T-cell (primary cell): ENCODE data around the gene KDM4F. TPM values are rescaled to one million over a fixed set of nuclear protein-coding genes. Genes with fewer than 3 reads are reported as not detected.
A peak's percentile ranks its signal among the peaks of the same experiment; 100 is the strongest.

Source experiments
- ATAC-seq, 4 experiments: fragments of 200-7000 bp in 3 of 4; fragments of 150-1000 bp in 1 of 4; cut with Tn5 transposase; replicated peaks in 1 of 4; 1 replicate in 3 of 4; 2 replicates in 1 of 4; pipeline ENCODE4 v1.10.0; 2021; ENCODE audit warnings: moderate library complexity in 3 of 4, mild to moderate bottlenecking in 2 of 4, moderate number of reproducible peaks in 1 of 4
- CTCF ChIA-PET, 2 donors: fragments of 300-600 bp; sonication (Branson Sonifier 250); formaldehyde crosslinking; loops; one replicate each; lab custom pipeline; 2022; ENCODE audit warnings: antibody characterized with exemption in 2 of 2; lab: Charles Lee
- POLR2A ChIA-PET, 2 donors: fragments of 300-600 bp; sonication (Branson Sonifier 250); formaldehyde crosslinking; loops; one replicate each; lab custom pipeline; 2022; ENCODE audit warnings: antibody characterized with exemption in 2 of 2; lab: Charles Lee
- DNase-seq, 35 experiments: peaks; one replicate each; pipeline versions ENCODE4 v3.0.0 to v3.0.0-alpha.2; 2013 to 2023
- H3K27ac ChIP-seq: one replicate; pipeline ENCODE4 v1.5.1; 2013; ENCODE audit warnings: low read length
- H3K27me3 ChIP-seq, 2 experiments: replicated peaks in 1 of 2; 1 replicate in 1 of 2; 2 replicates in 1 of 2; pipeline versions ENCODE4 v1.6.1 to v1.7.0; 2013; ENCODE audit warnings: low read length in 1 of 2, mixed read lengths in 1 of 2; ENCODE audit not compliant: control insufficient read depth in 2 of 2, insufficient read depth in 2 of 2; ENCODE audit errors: extremely low read depth in 1 of 2
- H3K36me3 ChIP-seq, 2 donors: 1 replicate in 1 of 2; 2 replicates in 1 of 2; pipeline versions ENCODE4 v1.6.1 to v1.7.0; 2013; ENCODE audit warnings: low read length in 1 of 2; ENCODE audit not compliant: control insufficient read depth in 2 of 2, insufficient read depth in 1 of 2; ENCODE audit errors: extremely low read depth in 1 of 2
- H3K4me1 ChIP-seq, 2 experiments: 1 replicate in 1 of 2; 2 replicates in 1 of 2; pipeline versions ENCODE4 v1.6.1 to v1.7.0; 2013; ENCODE audit warnings: low read length in 2 of 2, mixed read lengths in 1 of 2; ENCODE audit not compliant: insufficient read depth in 2 of 2, control insufficient read depth in 1 of 2; ENCODE audit errors: extremely low read depth in 1 of 2
- H3K4me3 ChIP-seq, 2 donors: 1 replicate in 1 of 2; 2 replicates in 1 of 2; pipeline versions ENCODE4 v1.5.1 to v1.7.0; 2013; ENCODE audit warnings: mild to moderate bottlenecking in 2 of 2, low read length in 1 of 2, moderate library complexity in 1 of 2; ENCODE audit not compliant: control insufficient read depth in 1 of 2; ENCODE audit errors: extremely low read depth in 1 of 2
- H3K9me3 ChIP-seq: 2 replicates; pipeline ENCODE4 v1.7.0; 2013
- H3K27ac Mint-ChIP-seq, 2 donors: one replicate each; pipeline ENCODE4 v1.8.0; 2020 to 2021; ENCODE audit warnings: mild to moderate bottlenecking in 2 of 2, mixed read lengths in 2 of 2
- H3K27me3 Mint-ChIP-seq, 2 donors: one replicate each; pipeline ENCODE4 v1.8.0; 2021 to 2022; ENCODE audit warnings: mixed read lengths in 2 of 2
- H3K36me3 Mint-ChIP-seq: one replicate; pipeline ENCODE4 v1.8.0; 2021; ENCODE audit warnings: mixed read lengths
- H3K4me1 Mint-ChIP-seq, 3 donors: one replicate each; pipeline ENCODE4 v1.8.0; 2020 to 2022; ENCODE audit warnings: mixed read lengths in 3 of 3, mild to moderate bottlenecking in 1 of 3
- H3K4me3 Mint-ChIP-seq, 3 donors: one replicate each; pipeline ENCODE4 v1.8.0; 2020 to 2022; ENCODE audit warnings: mild to moderate bottlenecking in 3 of 3, mixed read lengths in 3 of 3, moderate library complexity in 3 of 3
- H3K9me3 Mint-ChIP-seq, 3 donors: one replicate each; pipeline ENCODE4 v1.8.0; 2020 to 2022; ENCODE audit warnings: mixed read lengths in 3 of 3
- WGBS: methylation state at CpG from one replicate; pipeline ENCODE4 v1.1.5; 2013; ENCODE audit warnings: missing lambda C conversion rate; ENCODE audit not compliant: insufficient coverage; 5-methylcytosine and 5-hydroxymethylcytosine counted together
- total RNA-seq, 35 experiments: library from RNA in 6 of 35; stranded (reverse) in 6 of 35; fragments of 120-200 nt in 1 of 35; gene quantifications; one replicate each; pipeline versions ENCODE4 v1.2.1 to v1.2.4 and lab custom pipeline; 2013 to 2026

Gene KDM4F
- total RNA-seq, 5 donors from 2014 or later (not counting 1 experiment from before 2014, with no cell fraction given): not detected

- Mint-ChIP-seq H3K27ac (no peak overlapping the region), H3K27me3 (peaks cover 44 to 47% of the 10 kb centered on the region in 2 donors), H3K4me1 (no peaks in the 10 kb centered on the region), H3K9me3 (no peaks in the 10 kb centered on the region), H3K36me3 (no peaks in the 10 kb centered on the region), H3K4me3 (no peak overlapping the region)
- Histone ChIP-seq H3K4me1 (no peaks in the 10 kb centered on the region), H3K4me3 (no peak overlapping the region), H3K9me3 (no peaks in the 10 kb centered on the region), H3K36me3 (no peaks in the 10 kb centered on the region), H3K27ac (no peak overlapping the region), H3K27me3 (peaks cover 0 to 23% of the 10 kb centered on the region in 2 experiments)
- no peak for ATAC-seq
- POLR2A ChIA-PET: no interaction called here
- CTCF ChIA-PET: interaction anchor here in 1 of 2 donors (0.6 kb wide), 1 partner anchor 39 kb away, joined by 14 read pairs; no protein-coding TSS in a partner anchor
- WGBS: 0% methylated on average over 1 of the region's 2 CpGs
- no peak for DNase-seq
Measured at GRCh38 chr11:95055283-95055897, 6.2 kb downstream of the KDM4F start.

GRCh38 chr11:95057959-95058358, 8.7 kb downstream of the KDM4F start:
- Mint-ChIP-seq H3K27me3 (peaks cover 34 to 37% of the 10 kb centered on the region in 2 donors), H3K4me1 (no peaks in the 10 kb centered on the region), H3K4me3 (no peak overlapping the region), H3K9me3 (no peaks in the 10 kb centered on the region), H3K36me3 (no peaks in the 10 kb centered on the region), H3K27ac (no peak overlapping the region)
- H3K9me3 ChIP-seq: no peaks in the 10 kb centered on the region
- ChIA-PET CTCF (interaction anchor here in 1 of 2 donors (0.6 kb wide), 1 partner anchor 89 kb away, joined by 4 read pairs; no protein-coding TSS in a partner anchor), POLR2A (interaction anchor here in 1 of 2 donors (0.5 kb wide), 1 partner anchor 542 kb away, joined by 19 read pairs; no protein-coding TSS in a partner anchor)
- ATAC-seq (no peak), DNase-seq (no peak)
- no peak overlapping the region for H3K4me3 ChIP-seq
- H3K27me3 ChIP-seq: peaks cover 0 to 17% of the 10 kb centered on the region in 2 experiments
- no peaks in the 10 kb centered on the region for H3K36me3 ChIP-seq
- H3K4me1 ChIP-seq: no peaks in the 10 kb centered on the region
- no peak overlapping the region for H3K27ac ChIP-seq
- WGBS: 95% methylated on average over 6 of the region's 8 CpGs

- H3K9me3 Mint-ChIP-seq: no peaks in the 10 kb centered on the region
- Histone ChIP-seq H3K27me3 (peaks cover 0 to 16% of the 10 kb centered on the region in 2 experiments), H3K27ac (no peak overlapping the region), H3K36me3 (no peaks in the 10 kb centered on the region), H3K4me3 (no peak overlapping the region), H3K9me3 (no peaks in the 10 kb centered on the region), H3K4me1 (no peaks in the 10 kb centered on the region)
- no peaks in the 10 kb centered on the region for H3K4me1 Mint-ChIP-seq
- no peak overlapping the region for H3K27ac Mint-ChIP-seq
- WGBS: no CpG with 5 or more reads among the region's 1 CpG
- H3K4me3 Mint-ChIP-seq: no peak overlapping the region
- ChIA-PET CTCF (no interaction called here), POLR2A (interaction anchor here in 1 of 2 donors (0.5 kb wide), 1 partner anchor 543 kb away, joined by 19 read pairs; no protein-coding TSS in a partner anchor)
- ATAC-seq (no peak), DNase-seq (no peak)
- peaks cover 28 to 32% of the 10 kb centered on the region in 2 donors for H3K27me3 Mint-ChIP-seq
- H3K36me3 Mint-ChIP-seq: no peaks in the 10 kb centered on the region
Measured at GRCh38 chr11:95058621-95059020, 9.4 kb downstream of the KDM4F start.

GRCh38 chr11:95059046-95059445, 9.8 kb downstream of the KDM4F start:
- H3K27ac Mint-ChIP-seq: no peak overlapping the region
- 87% methylated on average over 5 of the region's 6 CpGs for WGBS
- no peak for DNase-seq

GRCh38 chr11:95065336-95065735, 16.1 kb downstream of the KDM4F start:
- no CpG with 5 or more reads among the region's 1 CpG for WGBS
- Histone ChIP-seq H3K36me3 (peaks cover 0 to under 1% of the 10 kb centered on the region in 2 donors), H3K27ac (no peak overlapping the region), H3K4me1 (peaks cover 8 to 9% of the 10 kb centered on the region in 2 experiments), H3K9me3 (no peaks in the 10 kb centered on the region), H3K4me3 (no peak overlapping the region), H3K27me3 (no peaks in the 10 kb centered on the region)
- Mint-ChIP-seq H3K4me3 (no peak overlapping the region), H3K27ac (no peak overlapping the region), H3K9me3 (no peaks in the 10 kb centered on the region), H3K27me3 (peaks cover 0 to under 1% of the 10 kb centered on the region in 2 donors), H3K4me1 (peaks cover 17 to 25% (median 19%) of the 10 kb centered on the region in 3 donors), H3K36me3 (peaks cover 3% of the 10 kb centered on the region)
- POLR2A ChIA-PET: interaction anchor here in 1 of 2 donors (0.6 kb wide), 1 partner anchor 87 kb away, joined by 19 read pairs; no protein-coding TSS in a partner anchor
- DNase-seq: no peak
- CTCF ChIA-PET: interaction anchor here in 1 of 2 donors (0.5 to 0.6 kb wide), 2 partner anchors 62 to 946 kb away, joined by 3 to 4 read pairs; no protein-coding TSS in a partner anchor
- ATAC-seq: no peak

More at GRCh38 chr11:95059046-95059445, 9.8 kb downstream of the KDM4F start:
- ChIA-PET POLR2A (no interaction called here), CTCF (no interaction called here)
- Histone ChIP-seq H3K4me1 (no peaks in the 10 kb centered on the region), H3K27ac (no peak overlapping the region), H3K27me3 (peaks cover 0 to 12% of the 10 kb centered on the region in 2 experiments), H3K4me3 (no peak overlapping the region), H3K9me3 (no peaks in the 10 kb centered on the region), H3K36me3 (no peaks in the 10 kb centered on the region)
- no peaks in the 10 kb centered on the region for H3K36me3 Mint-ChIP-seq
- no peaks in the 10 kb centered on the region for H3K4me1 Mint-ChIP-seq
- H3K9me3 Mint-ChIP-seq: no peaks in the 10 kb centered on the region
- no peak for ATAC-seq
- peaks cover 23 to 28% of the 10 kb centered on the region in 2 donors for H3K27me3 Mint-ChIP-seq
- H3K4me3 Mint-ChIP-seq: no peak overlapping the region

GRCh38 chr11:95066716-95067038, 17.5 kb downstream of the KDM4F start, which contains the start of gene SRSF8:
SRSF8 (plus strand) TSS chr11:95066919; CDS start chr11:95067227, 308 bp downstream.
- H3K4me1 Mint-ChIP-seq: peaks cover 28 to 37% (median 30%) of the 10 kb centered on the region in 3 donors
- ChIA-PET CTCF (interaction anchor here (0.5 to 5.7 kb wide), 19 partner anchors 10 to 724 kb away, joined by 3 to 73 read pairs (median 5); partner anchors contain the start of genes ENDOD1 (in 2 of the 2), CEP57 (in 1 of the 2), CWC15 (in 1 of the 2) and FAM76B (in 1 of the 2)), POLR2A (interaction anchor here (0.5 to 3.1 kb wide), 8 partner anchors 18 to 723 kb away, joined by 3 to 33 read pairs (median 6); partner anchors contain the start of genes FAM76B (in 2 of the 2), CWC15 (in 1 of the 2), ENDOD1 (in 1 of the 2) and KDM4D (in 1 of the 2))
- ATAC-seq: peak; percentile 14 to 25 (median 20)
- peak within 1 kb of the TSS; percentile 94 to 100 (median 97) for H3K4me3 Mint-ChIP-seq
- Histone ChIP-seq H3K27me3 (no peaks in the 10 kb centered on the region), H3K4me1 (peaks cover 9% of the 10 kb centered on the region in 2 experiments), H3K27ac (peak within 1 kb of the TSS; percentile 91), H3K4me3 (peak within 1 kb of the TSS; percentile 72 to 93), H3K36me3 (peaks cover 0 to 2% of the 10 kb centered on the region in 2 donors), H3K9me3 (no peaks in the 10 kb centered on the region)
- no peaks in the 10 kb centered on the region for H3K27me3 Mint-ChIP-seq
- 0% methylated on average over 2 of the region's 4 CpGs for WGBS
- H3K9me3 Mint-ChIP-seq: no peaks in the 10 kb centered on the region
- peaks cover 9% of the 10 kb centered on the region for H3K36me3 Mint-ChIP-seq
- no peak for DNase-seq
- peak within 1 kb of the TSS; percentile 97 to 99 for H3K27ac Mint-ChIP-seq
